Heart left ventricle (tissue), 13 donors: ENCODE data around the gene PHEX.

Experiments
- POLR2A ChIP-seq, 2 donors: fragments of 450-650 bp; IDR thresholded peaks; one replicate each; pipeline ENCODE4 v1.6.1; 2017; ENCODE audit warnings: antibody characterized with exemption in 2 of 2, mild to moderate bottlenecking in 2 of 2, moderate library complexity in 2 of 2
- TF ChIP-seq, protein P1 (sequence below), 12 donors: fragments of 200-600 bp; sonication (generic) in 4 of 12; IDR thresholded peaks; one replicate each; pipeline versions ENCODE4 v1.5.0 to v1.8.0; 2018 to 2022; ENCODE audit warnings: antibody characterized with exemption in 12 of 12, mild to moderate bottlenecking in 5 of 12
- donor health status: ischemic (EF 13 %, LVEDD 7.1; RV severe dilation, severe dysfunction).
- donor health status: DM: no; HTN: yes; CAD: no.
- donor health status: DM: no; HTN: no; CAD: no.
- donor health status: ischemic (EF 25% LVEDD 6.9; RV normal size, moderate dysfunction).
- donor health status: ischemic (EF 25% LVEDD 5.7; RV mildly dilated, moderate dysfunction).
- donor health status: ischemic (EF 35%, LVEDD 5.7; RV mildly dilated, moderate dysfunction).
- donor health status: nonischemic (EF 11% LVEDD 7.7; RV severe dilation, severe dysfunction).
- donor health status: DM: yes; HTN: yes; CAD: no.
- donor health status: PGD.
- donor health status: ischemic (EF 29% LVEDD 5.4; RV normal size, mild dysfunction).
- donor health status: nonischemic (EF 23%, LVEDD 6.1; RV moderate dilation, normal function).

DNA sequence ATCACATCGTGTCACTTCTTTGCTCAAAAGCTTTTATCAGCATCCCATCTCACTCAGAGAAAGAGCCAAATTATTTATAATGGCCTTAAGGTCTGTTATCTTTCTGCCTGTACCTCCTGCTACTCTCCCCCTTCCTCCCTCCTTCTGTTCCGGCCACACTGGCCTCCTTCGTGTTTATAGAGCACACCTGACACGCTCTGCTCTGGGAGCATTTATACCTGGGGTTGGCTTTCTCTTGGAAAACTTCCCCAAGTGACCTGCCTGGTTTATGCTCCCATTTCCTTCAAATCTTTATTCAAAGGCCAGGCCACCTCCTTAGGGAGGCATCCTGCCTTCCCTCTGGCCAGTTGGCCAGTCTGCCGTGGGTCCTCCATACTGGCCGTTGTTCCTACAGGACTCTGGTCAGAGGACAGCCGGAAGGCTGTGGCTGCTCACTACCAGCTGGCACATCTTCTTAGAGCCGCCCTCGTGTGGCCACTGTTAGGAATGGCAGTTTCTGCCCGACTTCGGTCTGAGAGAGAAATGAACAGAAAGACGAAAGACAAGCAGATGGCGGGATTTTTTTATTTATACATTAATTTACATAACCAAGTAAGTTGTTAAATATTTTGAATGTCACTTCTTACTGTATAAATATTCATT is 160.4 kb downstream of the PHEX start:
- TF ChIP-seq, protein P1, sequence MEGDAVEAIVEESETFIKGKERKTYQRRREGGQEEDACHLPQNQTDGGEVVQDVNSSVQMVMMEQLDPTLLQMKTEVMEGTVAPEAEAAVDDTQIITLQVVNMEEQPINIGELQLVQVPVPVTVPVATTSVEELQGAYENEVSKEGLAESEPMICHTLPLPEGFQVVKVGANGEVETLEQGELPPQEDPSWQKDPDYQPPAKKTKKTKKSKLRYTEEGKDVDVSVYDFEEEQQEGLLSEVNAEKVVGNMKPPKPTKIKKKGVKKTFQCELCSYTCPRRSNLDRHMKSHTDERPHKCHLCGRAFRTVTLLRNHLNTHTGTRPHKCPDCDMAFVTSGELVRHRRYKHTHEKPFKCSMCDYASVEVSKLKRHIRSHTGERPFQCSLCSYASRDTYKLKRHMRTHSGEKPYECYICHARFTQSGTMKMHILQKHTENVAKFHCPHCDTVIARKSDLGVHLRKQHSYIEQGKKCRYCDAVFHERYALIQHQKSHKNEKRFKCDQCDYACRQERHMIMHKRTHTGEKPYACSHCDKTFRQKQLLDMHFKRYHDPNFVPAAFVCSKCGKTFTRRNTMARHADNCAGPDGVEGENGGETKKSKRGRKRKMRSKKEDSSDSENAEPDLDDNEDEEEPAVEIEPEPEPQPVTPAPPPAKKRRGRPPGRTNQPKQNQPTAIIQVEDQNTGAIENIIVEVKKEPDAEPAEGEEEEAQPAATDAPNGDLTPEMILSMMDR (IDR thresholded peaks at IDR 0.05), result peak; percentile 48 to 84 (median 66)
- no peak for TF ChIP-seq POLR2A (IDR thresholded peaks at IDR 0.05)
